Gastroesophageal sphincter (tissue), 3 donors: ENCODE data around the gene ATP6V1D.

Experiments
- EP300 ChIP-seq: sonication (generic); formaldehyde crosslinking; IDR thresholded peaks from one replicate; pipeline ENCODE4 v1.6.1; 2017; ENCODE audit warnings: antibody characterized with exemption, mild to moderate bottlenecking
- POLR2A ChIP-seq, 2 donors: fragments of 450-650 bp; IDR thresholded peaks; one replicate each; pipeline ENCODE4 v1.6.1; 2017; ENCODE audit warnings: antibody characterized with exemption in 2 of 2, mild to moderate bottlenecking in 2 of 2, moderate library complexity in 1 of 2
- POLR2AphosphoS5 ChIP-seq: sonication (generic); formaldehyde crosslinking; IDR thresholded peaks from one replicate; pipeline ENCODE4 v1.6.1; 2017; ENCODE audit warnings: antibody characterized with exemption
- TF ChIP-seq, protein P1 (sequence below), 4 experiments: fragments of 200-600 bp in 2 of 4; fragments of 450-650 bp in 2 of 4; sonication (generic) in 1 of 4; IDR thresholded peaks; one replicate each; pipeline ENCODE4 v1.5.1; 2017 to 2019; ENCODE audit warnings: antibody characterized with exemption in 4 of 4, mild to moderate bottlenecking in 2 of 4, moderate library complexity in 2 of 4

DNA sequence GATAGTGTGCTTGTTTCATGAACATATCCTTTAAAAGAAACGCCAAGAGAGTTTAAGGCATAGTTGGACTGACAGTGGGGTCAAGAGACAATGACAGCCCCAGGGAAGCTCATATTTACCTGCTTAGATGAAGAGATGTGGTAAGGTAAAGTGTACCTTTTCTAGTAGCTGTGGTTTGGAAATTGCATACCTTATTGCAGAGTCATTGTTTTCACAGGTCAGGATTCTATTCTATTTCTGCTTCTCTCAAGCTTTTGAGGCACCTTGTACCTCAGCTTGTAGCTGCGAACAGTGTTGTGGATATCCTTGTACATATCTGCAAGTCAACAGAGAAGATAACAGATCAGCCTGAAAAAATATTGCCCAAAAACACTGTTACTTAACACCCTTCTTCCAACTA lies 47.7 kb downstream of the ATP6V1D start:
- TF ChIP-seq, protein P1, sequence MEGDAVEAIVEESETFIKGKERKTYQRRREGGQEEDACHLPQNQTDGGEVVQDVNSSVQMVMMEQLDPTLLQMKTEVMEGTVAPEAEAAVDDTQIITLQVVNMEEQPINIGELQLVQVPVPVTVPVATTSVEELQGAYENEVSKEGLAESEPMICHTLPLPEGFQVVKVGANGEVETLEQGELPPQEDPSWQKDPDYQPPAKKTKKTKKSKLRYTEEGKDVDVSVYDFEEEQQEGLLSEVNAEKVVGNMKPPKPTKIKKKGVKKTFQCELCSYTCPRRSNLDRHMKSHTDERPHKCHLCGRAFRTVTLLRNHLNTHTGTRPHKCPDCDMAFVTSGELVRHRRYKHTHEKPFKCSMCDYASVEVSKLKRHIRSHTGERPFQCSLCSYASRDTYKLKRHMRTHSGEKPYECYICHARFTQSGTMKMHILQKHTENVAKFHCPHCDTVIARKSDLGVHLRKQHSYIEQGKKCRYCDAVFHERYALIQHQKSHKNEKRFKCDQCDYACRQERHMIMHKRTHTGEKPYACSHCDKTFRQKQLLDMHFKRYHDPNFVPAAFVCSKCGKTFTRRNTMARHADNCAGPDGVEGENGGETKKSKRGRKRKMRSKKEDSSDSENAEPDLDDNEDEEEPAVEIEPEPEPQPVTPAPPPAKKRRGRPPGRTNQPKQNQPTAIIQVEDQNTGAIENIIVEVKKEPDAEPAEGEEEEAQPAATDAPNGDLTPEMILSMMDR (IDR thresholded peaks at IDR 0.05) = no peak
- TF ChIP-seq POLR2A (IDR thresholded peaks at IDR 0.05) (no peak), POLR2AphosphoS5 (no peak), EP300 (no peak)
